Measurements from ENCODE around the gene MMP24.
A peak's percentile ranks its signal among the peaks of the same experiment; 100 is the strongest.

The MMP24 gene

DNA sequence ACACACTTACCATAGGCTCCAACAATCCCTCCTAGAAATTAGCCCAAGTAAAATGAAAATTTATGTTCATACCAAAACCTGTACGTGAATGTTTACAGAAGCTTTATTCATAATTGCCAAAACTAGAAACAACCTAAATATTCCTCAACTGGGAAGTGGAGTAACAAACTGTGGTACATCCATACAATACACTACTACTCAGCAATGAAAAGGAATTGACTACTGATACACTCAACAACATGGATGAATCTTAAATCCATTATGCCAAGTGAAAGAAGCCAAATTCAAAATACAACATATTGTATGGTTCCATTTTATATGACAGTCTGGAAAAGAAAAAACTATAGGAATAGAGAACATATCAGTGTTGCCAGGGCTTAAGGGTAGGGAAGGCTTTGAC lies 19.7 kb upstream of the MMP24 start:
- TF ChIP-seq, protein P1, sequence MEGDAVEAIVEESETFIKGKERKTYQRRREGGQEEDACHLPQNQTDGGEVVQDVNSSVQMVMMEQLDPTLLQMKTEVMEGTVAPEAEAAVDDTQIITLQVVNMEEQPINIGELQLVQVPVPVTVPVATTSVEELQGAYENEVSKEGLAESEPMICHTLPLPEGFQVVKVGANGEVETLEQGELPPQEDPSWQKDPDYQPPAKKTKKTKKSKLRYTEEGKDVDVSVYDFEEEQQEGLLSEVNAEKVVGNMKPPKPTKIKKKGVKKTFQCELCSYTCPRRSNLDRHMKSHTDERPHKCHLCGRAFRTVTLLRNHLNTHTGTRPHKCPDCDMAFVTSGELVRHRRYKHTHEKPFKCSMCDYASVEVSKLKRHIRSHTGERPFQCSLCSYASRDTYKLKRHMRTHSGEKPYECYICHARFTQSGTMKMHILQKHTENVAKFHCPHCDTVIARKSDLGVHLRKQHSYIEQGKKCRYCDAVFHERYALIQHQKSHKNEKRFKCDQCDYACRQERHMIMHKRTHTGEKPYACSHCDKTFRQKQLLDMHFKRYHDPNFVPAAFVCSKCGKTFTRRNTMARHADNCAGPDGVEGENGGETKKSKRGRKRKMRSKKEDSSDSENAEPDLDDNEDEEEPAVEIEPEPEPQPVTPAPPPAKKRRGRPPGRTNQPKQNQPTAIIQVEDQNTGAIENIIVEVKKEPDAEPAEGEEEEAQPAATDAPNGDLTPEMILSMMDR (conservative IDR thresholded peaks at IDR 0.05; ENCODE audit: low read depth, low read length), result no peak
- H3K4me3 ChIP-seq (ENCODE audit: low read length), result no peak overlapping the region
- DNase-seq (ENCODE audit: low read depth), result no peak

- H3K4me3 ChIP-seq (ENCODE audit: low read length), result no peak overlapping the region
- DNase-seq (ENCODE audit: low read depth), result no peak
- TF ChIP-seq, protein P1 (conservative IDR thresholded peaks at IDR 0.05; ENCODE audit: low read depth, low read length), result peak; percentile 78
These were observed 18.4 kb upstream of the MMP24 start for GRCh38 chr20:35207950-35208611.

DNA sequence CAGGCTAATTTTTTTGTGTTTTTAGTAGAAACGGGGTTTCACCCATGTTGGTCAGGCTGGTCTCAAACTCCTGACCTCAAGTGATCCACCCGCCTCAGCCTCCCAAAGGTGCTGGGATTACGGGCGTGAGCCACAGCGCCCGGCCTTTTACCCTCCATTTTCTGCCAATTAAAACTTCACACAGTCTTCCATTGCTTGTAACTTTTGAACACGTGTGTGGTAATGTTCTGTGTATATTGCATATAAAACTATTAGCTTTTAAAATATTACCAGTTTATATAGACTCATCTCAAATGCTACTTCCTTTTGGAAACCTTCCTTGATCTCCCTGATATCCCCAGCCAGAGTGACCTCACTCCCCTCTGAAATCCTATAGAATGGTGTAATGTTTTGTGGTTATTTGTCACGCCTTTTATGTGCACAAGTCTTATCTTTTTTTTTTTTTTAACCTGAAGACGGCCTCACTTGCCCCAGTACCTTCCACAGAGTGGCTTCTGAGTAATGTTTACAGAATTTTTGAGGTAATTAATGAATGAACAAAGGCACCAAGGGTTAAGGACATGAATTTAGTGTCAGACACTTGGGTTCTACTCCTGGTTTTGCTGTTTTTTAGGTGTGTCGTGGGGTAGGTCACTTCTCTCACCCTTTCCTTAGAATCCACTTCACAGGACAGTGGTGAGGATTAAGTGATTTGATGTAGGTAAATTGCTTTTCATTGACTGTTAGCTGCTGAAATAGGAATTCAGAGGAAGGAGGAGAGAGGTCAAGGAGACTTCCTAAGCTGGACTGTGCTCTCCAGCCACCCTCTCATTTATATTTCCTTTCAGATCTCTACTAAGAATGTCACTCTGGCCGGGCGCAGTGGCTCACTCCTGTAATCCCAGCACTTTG lies 11.2 kb upstream of the MMP24 start:
- no peak for DNase-seq (ENCODE audit: low read depth)
- TF ChIP-seq, protein P1 (conservative IDR thresholded peaks at IDR 0.05; ENCODE audit: low read depth, low read length), result no peak
- no peak overlapping the region for H3K4me3 ChIP-seq (ENCODE audit: low read length)

GRCh38 chr20:35216541-35216940 lies 9.9 kb upstream of the MMP24 start:
- H3K4me3 ChIP-seq (ENCODE audit: low read length), result no peak overlapping the region
- TF ChIP-seq, protein P1 (conservative IDR thresholded peaks at IDR 0.05; ENCODE audit: low read depth, low read length), result no peak
- no peak for DNase-seq (ENCODE audit: low read depth)

DNA sequence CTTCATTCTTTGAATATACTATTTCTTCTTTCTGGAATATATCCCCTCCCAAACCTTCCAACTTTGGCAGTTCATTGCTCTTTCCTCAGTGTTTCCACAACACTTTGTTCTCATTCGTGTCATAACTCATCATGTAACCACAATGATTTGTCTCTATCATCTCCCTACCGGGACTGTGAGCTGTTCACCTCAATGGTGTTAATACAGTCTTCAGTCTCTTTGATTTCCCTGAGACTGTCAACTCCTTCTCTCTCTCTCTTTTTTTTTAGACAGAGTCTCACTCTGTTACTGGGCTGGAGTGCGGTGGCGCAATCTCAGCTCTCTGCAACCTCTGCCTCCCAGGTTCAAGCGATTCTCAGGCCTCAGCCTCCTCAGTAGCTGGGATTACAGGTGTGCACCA lies 2.5 kb upstream of the MMP24 start:
- no peak overlapping the region for H3K4me3 ChIP-seq (ENCODE audit: low read length)
- TF ChIP-seq, protein P1 (conservative IDR thresholded peaks at IDR 0.05; ENCODE audit: low read depth, low read length), result no peak
- no peak for DNase-seq (ENCODE audit: low read depth)

- DNase-seq (ENCODE audit: low read depth), result no peak
- H3K4me3 ChIP-seq (ENCODE audit: low read length), result no peak overlapping the region
- TF ChIP-seq, protein P1 (conservative IDR thresholded peaks at IDR 0.05; ENCODE audit: low read depth, low read length), result no peak
These were observed 2.0 kb upstream of the MMP24 start for GRCh38 chr20:35224536-35224935.

Data from retinal pigment epithelial cell (primary cell).